Measurements from ENCODE around the gene SEC11C. TPM values are rescaled to one million over a fixed set of nuclear protein-coding genes. Genes with fewer than 3 reads are reported as not detected.

SEC11C gene
- total and polyA plus RNA-seq, 2 of the 8 experiments (the other 6 are each of a cell fraction or from before 2014, with no cell fraction given) = 27.1 to 59.3 TPM

DNA sequence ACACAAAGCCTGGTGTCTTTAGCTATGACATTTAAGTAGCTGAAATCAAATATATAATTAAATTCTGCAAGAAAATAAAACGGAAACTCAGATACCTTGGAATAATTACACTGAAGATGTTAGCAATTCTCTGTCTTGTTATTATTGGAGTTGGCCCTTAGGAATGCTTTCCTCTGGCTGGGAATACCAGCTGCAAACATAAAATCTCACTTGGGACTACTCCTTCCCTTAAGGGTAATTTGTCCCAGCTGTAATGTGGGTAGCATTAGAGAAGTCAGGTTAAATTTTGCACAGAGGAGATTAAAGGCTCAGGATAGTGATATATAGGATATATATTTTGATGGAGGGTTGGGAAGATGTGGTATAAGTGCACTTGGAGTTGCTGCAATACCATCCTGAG, 43.0 kb downstream of the SEC11C start (continued):
- no peak for TF ChIP-seq CREB1 (IDR thresholded peaks at IDR 0.05)
- TF ChIP-seq MAX (IDR thresholded peaks at IDR 0.05) = no peak
- no peak for TF ChIP-seq CHD1 (IDR thresholded peaks at IDR 0.05; ENCODE audit: low read depth, low read length)
- no peak for TF ChIP-seq CBX5 (IDR thresholded peaks at IDR 0.05; ENCODE audit: low read depth, low read length)
- no peak for TF ChIP-seq BRCA1 (IDR thresholded peaks at IDR 0.05; ENCODE audit: low read depth, low read length)
